Endothelial cell (in vitro differentiated cells): ENCODE data around the gene WNT1. TPM values are rescaled to one million over a fixed set of nuclear protein-coding genes. Genes with fewer than 3 reads are reported as not detected.

Source experiments
- DNase-seq: peaks from one replicate; pipeline ENCODE4 v3.0.0; 2021; ENCODE audit warnings: low spot score
- H3K27ac Mint-ChIP-seq: one replicate; pipeline ENCODE4 v1.8.0; 2021; ENCODE audit warnings: mixed read lengths, inconsistent platforms; ENCODE audit not compliant: unreplicated experiment
- H3K27me3 Mint-ChIP-seq: one replicate; pipeline ENCODE4 v1.8.0; 2021; ENCODE audit warnings: mild to moderate bottlenecking, moderate library complexity, mixed read lengths, inconsistent platforms; ENCODE audit not compliant: unreplicated experiment
- H3K36me3 Mint-ChIP-seq: one replicate; pipeline ENCODE4 v1.8.0; 2021; ENCODE audit warnings: mild to moderate bottlenecking, low read depth, mixed read lengths, inconsistent platforms; ENCODE audit not compliant: unreplicated experiment
- H3K4me1 Mint-ChIP-seq: one replicate; pipeline ENCODE4 v1.8.0; 2021; ENCODE audit warnings: mild to moderate bottlenecking, mixed read lengths, inconsistent platforms; ENCODE audit not compliant: unreplicated experiment
- H3K4me3 Mint-ChIP-seq: one replicate; pipeline ENCODE4 v1.8.0; 2021; ENCODE audit warnings: mild to moderate bottlenecking, mixed read lengths, inconsistent platforms; ENCODE audit not compliant: unreplicated experiment
- H3K9me3 Mint-ChIP-seq: one replicate; pipeline ENCODE4 v1.8.0; 2021; ENCODE audit warnings: mixed read lengths, inconsistent platforms; ENCODE audit not compliant: unreplicated experiment
- total RNA-seq: library from RNA; stranded (reverse); fragmentation: NEBNext Ultra II Directional; extraction: Animal tissue kit (Norgen Biotek cat#: 25700); gene quantifications from one replicate; pipeline ENCODE4 v1.2.1, GENCODE V29; 2021; ENCODE audit not compliant: unreplicated experiment
- TF ChIP-seq, protein P1 (sequence below): fragments of 200-600 bp; sonication (generic); IDR thresholded peaks from one replicate; pipeline ENCODE4 v1.5.0; 2021; ENCODE audit warnings: antibody characterized with exemption; ENCODE audit not compliant: unreplicated experiment

WNT1 gene
- total RNA-seq, 1 donor from 2014 or later, result not detected

DNA sequence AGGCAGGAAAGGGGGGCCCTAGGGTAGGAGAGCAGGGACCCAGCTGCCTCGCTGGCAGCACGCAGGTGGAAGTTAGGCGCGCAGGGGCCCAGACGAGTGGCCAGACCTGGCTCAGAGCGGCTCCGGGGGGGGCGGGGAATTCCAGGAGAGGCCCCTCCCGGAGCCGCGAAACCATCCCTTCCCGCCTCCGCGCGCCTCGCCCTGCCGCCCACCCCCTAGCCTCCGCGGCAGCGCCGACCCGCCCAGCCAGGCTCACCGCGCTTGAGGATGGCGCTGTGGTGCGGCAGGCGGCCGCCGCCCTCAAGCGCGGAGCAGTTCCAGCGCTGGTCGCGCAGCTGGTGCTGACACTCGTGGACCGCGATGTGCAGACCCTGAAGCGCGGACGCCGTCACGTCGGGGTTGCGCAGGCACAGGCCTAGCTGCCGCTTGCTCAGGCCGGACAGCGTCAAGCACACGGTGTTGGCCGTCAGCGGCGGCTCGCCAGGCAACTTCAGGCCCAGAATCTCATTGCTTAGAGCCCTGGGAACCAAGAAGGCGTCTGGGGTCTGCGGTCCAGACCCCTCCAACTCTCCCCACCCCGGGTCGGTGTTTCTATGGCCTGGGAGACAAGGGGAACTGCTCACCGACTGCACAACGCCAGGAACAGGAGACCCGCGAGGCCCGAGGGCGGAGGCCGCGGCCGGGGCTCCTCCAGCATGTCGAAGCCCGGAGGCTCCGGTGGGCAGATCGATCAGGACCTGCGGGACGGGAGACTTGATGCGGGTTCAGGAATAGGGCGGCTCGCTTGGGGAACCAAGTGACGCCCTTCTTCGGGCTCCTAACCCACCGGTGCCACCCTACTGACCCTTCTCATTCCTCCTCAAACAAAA is 8.1 kb upstream of the WNT1 start:
- Mint-ChIP-seq H3K4me1 (peaks cover 17% of the 10 kb centered on the region), H3K36me3 (peaks cover 8% of the 10 kb centered on the region), H3K4me3 (no peak overlapping the region), H3K27me3 (peaks cover 36% of the 10 kb centered on the region), H3K9me3 (no peaks in the 10 kb centered on the region), H3K27ac (no peak overlapping the region)
- no peak for DNase-seq
- TF ChIP-seq, protein P1, sequence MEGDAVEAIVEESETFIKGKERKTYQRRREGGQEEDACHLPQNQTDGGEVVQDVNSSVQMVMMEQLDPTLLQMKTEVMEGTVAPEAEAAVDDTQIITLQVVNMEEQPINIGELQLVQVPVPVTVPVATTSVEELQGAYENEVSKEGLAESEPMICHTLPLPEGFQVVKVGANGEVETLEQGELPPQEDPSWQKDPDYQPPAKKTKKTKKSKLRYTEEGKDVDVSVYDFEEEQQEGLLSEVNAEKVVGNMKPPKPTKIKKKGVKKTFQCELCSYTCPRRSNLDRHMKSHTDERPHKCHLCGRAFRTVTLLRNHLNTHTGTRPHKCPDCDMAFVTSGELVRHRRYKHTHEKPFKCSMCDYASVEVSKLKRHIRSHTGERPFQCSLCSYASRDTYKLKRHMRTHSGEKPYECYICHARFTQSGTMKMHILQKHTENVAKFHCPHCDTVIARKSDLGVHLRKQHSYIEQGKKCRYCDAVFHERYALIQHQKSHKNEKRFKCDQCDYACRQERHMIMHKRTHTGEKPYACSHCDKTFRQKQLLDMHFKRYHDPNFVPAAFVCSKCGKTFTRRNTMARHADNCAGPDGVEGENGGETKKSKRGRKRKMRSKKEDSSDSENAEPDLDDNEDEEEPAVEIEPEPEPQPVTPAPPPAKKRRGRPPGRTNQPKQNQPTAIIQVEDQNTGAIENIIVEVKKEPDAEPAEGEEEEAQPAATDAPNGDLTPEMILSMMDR, result no peak

DNA sequence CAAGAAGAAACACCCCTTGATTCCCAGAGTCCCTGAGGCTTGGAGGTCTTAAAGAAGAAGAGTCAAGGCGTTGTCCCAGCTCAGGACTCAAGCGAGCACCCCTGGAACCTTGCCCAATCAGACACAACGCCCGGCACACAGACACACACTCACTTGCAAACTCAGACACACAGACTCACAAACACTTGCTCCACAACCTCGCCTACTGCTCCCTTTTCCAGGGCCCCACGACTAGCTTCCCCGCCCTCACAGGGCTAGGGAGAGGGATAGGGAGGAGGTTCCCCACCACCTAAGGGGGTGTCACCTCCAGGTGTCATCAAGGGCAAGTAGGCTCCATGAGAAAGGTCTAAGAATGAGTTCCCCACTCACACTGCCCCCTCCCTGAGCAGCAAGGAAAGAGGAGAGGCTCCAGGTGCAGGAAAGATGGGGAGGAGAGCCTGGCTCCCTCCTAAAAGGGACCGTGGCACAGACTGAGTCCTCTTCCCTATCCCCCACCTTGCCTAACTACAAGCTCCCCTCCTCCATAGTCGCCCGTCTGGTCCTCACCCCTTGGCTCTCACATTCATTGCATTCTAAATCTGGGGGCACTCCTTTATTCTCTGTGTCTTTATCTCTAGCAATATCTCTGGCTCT is 7.3 kb upstream of the WNT1 start:
- Mint-ChIP-seq H3K4me1 (peaks cover 12% of the 10 kb centered on the region), H3K36me3 (peaks cover 8% of the 10 kb centered on the region), H3K9me3 (no peaks in the 10 kb centered on the region), H3K27ac (no peak overlapping the region), H3K4me3 (peak overlapping the region; percentile 66), H3K27me3 (peaks cover 39% of the 10 kb centered on the region)
- no peak for DNase-seq
- TF ChIP-seq, protein P1, result no peak

DNA sequence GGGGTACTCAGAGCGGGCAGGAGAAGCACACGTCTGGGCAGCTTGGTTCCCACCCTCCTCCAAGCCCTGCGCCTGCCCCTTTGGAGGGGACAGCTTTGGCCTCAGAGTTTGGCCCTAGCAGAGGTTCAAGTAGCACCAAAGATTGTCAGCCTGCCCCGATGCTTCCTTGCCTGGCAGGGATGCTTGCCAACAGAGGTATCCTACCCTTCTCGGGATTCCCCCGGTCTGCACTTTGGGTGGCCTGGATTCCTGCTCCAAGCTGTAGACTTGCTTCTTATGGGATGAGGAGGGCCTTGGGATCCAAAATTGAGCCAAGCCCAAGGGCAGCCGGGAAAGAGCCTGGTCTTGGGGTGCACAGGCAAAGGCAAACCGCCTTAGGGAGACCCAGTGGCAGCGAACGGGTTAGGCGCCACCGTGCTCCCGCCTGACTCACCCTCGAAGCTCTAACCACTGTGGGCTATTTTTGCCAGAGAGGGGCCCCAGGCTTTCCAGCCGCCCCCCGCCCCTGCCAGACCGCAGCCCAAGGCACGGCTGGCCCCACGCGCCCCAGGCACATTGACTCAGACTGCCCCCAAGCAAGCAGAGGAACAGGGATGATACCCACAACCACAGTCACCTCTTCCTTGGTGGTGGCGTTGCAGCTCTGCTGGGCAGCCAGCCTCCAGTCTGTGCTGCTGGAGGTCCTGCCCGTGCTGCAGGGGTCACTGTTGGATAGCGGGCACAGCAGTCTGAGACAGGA is 5.7 kb upstream of the WNT1 start:
- peaks cover 52% of the 10 kb centered on the region for H3K27me3 Mint-ChIP-seq
- no peak overlapping the region for H3K4me3 Mint-ChIP-seq
- DNase-seq, result no peak
- TF ChIP-seq, protein P1, result no peak
- peaks cover 14% of the 10 kb centered on the region for H3K4me1 Mint-ChIP-seq
- no peaks in the 10 kb centered on the region for H3K9me3 Mint-ChIP-seq
- H3K27ac Mint-ChIP-seq, result no peak overlapping the region
- peaks cover 15% of the 10 kb centered on the region for H3K36me3 Mint-ChIP-seq

DNA sequence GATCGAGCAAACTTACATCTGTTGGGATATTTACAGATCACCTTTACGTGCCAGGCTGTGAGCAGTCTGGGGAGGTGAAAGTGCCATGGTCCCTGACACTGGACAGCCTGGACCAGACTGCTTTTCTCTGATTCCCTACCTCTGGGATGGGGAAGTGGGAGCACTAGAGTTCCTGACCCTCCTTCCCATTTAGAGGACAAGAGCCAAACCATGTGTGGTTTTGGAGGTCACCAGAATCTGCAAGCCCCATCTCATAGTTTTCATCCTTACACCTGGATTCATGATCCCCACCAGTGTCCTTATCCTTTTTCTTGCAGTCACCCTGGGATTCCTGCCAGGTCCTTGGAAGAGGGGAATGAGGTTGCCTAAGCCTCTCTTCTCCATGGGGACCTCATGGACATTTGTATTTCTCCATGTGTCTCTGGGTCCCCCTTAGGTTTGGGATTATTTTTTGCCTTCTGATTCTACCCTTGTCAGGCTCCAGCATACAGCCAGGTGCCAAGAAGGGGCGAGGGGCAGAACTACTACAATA is 5.1 kb upstream of the WNT1 start:
- no peak overlapping the region for H3K4me3 Mint-ChIP-seq
- peaks cover 19% of the 10 kb centered on the region for H3K36me3 Mint-ChIP-seq
- H3K9me3 Mint-ChIP-seq, result no peaks in the 10 kb centered on the region
- H3K27ac Mint-ChIP-seq, result no peak overlapping the region
- no peak for DNase-seq
- H3K4me1 Mint-ChIP-seq, result peaks cover 18% of the 10 kb centered on the region
- TF ChIP-seq, protein P1, result no peak
- H3K27me3 Mint-ChIP-seq, result peaks cover 56% of the 10 kb centered on the region
